ENCODE measurements around the gene CDH4.
"Not testable (repeated sequence)": the region's sequence is repeated elsewhere in the genome, so short reads cannot be mapped to it uniquely, and the experiment has no call there.

The CDH4 gene

GRCh38 chr20:61938839-61939690 is 687.0 kb downstream of the CDH4 start:
- no peak for DNase-seq (ENCODE audit: low read depth in 2 of 2)

DNA sequence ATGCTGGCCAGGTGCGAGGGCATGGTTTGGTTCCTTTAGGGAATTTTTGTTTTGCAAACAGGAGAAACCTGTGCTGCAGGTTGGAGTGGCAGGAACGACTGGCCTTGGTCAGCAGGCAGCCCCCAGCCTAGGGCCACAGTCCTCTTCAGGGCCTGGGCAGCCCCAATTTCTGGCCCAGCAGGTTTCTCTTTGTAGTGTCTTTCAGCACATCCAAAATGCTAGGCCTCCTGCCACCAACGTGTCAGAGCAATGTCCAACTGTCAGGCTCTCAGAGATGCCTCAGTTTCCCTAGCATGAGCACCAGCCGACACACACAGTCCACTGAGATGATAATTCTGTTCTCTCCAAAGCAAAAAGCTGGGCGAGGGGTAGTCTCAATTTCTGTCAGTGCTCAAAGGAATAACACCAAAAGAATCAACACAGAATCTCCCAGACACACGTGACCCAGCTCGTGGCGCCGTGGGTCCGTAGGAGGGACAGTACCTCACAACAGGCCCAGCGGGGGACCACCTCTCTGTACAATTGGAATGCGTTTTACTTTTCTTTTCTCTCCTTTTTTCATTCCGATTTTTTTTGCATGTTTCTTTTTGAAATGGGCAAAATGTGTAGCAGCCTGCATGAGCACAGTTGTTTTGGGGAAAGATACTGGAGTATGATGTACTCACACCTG is 687.8 kb downstream of the CDH4 start:
- no peak for DNase-seq (ENCODE audit: low read depth in 2 of 2)

- no peak for DNase-seq (ENCODE audit: low read depth in 2 of 2)
Observed at GRCh38 chr20:61940491-61940890, 688.4 kb downstream of the CDH4 start.

DNA sequence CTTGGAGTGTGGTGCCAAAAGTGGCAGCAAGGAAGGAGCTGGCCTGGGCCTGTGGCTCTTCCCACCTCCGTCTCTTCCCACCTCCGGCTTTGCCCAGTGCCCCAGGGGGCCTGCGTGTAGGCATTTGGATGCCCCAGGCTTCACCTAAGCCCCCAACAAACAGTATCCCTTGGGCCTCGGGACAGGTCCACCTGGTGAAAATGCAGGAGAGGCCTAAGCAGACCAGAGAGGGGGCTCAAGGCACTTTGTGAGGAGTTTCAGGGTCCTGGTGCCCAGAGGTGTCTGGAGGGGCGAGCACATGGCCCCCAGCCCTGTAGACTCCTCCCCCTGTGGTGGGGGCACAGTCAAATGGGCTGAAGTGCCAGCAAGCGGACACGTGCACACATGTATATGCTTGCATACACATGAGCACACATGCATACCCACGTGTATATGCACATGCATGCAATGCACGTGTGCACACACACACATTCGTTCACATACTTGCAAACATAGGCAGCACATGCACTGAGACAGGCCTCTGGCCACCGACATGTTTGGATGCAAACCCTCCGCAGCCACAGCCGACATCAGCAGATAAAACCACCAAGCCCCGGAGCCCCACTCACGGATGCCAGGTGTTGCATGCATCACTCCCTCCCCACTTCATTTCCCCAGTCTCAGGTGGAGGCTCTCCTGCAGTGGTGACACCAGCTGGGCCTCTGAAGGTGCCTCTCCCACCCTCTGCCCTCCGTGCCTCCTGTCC is 689.1 kb downstream of the CDH4 start:
- no peak for DNase-seq (ENCODE audit: low read depth in 2 of 2)

- DNase-seq (ENCODE audit: low read depth in 2 of 2) = no peak
Observed at GRCh38 chr20:61941721-61942405, 689.8 kb downstream of the CDH4 start.

- DNase-seq (ENCODE audit: low read depth in 2 of 2) = no peak
Observed at GRCh38 chr20:61942526-61942925, 690.5 kb downstream of the CDH4 start.

DNA sequence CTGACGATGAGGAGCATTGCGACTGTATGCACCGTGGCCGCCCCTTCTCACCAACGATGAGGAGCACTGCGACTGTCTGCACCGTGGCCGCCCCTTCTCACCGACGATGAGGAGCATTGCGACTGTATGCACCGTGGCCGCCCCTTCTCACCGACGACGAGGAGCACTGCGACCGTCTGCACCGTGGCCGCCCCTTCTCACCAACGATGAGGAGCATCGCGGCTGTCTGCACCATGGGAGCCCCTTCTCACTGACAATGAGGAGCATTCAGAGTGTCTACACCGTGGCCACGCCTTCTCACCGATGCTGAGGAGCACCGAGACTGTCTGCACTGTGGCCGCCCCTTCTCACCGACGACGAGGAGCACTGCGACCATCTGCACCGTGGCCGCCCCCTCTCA is 692.9 kb downstream of the CDH4 start:
- DNase-seq (ENCODE audit: low read depth in 2 of 2) = not testable (repeated sequence)

DNA sequence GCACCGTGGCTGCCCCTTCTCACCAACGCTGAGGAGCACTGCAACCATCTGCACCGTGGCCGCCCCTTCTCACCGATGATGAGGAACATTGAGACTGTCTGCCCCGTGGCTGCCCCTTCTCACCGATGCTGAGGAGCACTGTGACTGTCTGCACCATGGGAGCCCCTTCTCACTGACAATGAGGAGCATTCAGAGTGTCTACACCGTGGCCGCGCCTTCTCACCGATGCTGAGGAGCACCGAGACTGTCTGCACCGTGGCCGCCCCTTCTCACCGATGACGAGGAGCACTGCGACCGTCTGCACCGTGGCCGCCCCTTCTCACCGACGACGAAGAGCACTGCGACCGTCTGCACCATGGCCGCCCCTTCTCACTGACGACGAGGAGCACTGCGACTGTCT is 693.4 kb downstream of the CDH4 start:
- DNase-seq (ENCODE audit: low read depth in 2 of 2) = not testable (repeated sequence)

GRCh38 chr20:61948056-61948455 is 696.0 kb downstream of the CDH4 start:
- DNase-seq (ENCODE audit: low read depth in 2 of 2) = not testable (repeated sequence)

GRCh38 chr20:61948586-61949362 is 696.7 kb downstream of the CDH4 start:
- DNase-seq (ENCODE audit: low read depth in 2 of 2) = no peak

DNA sequence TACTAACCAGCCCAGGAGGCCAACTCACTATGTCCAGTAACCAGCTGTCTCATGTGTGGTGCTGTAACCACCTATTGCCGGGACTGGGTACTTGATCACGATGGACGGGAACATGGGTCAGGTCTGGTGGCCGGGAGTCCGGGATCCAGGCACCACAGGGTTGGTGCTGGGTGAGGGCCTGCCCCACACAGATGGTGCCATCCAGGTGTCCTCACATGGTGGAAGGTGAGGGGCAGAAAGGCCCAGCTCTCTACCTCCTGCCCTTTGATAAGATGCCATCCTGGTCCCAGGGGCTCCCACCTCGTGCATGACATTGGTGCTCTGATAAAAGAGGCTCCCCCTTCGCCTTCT is 697.3 kb downstream of the CDH4 start:
- DNase-seq (ENCODE audit: low read depth in 2 of 2) = no peak

- no peak for DNase-seq (ENCODE audit: low read depth in 2 of 2)
Observed at GRCh38 chr20:61949714-61950640, 697.9 kb downstream of the CDH4 start.

DNA sequence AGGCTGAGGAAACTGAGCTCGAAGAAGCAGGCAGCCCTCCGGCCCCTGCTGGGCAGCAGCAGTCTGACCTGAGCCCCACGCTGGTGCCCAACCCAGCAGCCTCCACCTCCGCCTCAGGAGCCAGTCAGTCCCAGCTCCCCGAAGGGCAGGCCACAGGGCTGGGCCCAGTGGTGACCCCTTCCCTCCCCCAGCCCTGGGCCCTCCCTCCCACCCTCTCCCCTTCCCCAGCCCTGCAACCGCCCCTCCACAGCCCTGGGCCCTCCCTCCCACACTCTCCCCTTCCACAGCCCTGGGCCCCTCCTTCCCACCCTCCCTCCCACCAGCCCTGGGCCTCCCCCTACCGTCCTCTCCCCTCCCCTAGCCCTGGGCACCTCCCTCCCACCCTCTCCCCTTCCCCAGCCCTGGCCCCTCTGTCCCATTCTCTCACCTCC is 698.6 kb downstream of the CDH4 start:
- no peak for DNase-seq (ENCODE audit: low read depth in 2 of 2)

DNA sequence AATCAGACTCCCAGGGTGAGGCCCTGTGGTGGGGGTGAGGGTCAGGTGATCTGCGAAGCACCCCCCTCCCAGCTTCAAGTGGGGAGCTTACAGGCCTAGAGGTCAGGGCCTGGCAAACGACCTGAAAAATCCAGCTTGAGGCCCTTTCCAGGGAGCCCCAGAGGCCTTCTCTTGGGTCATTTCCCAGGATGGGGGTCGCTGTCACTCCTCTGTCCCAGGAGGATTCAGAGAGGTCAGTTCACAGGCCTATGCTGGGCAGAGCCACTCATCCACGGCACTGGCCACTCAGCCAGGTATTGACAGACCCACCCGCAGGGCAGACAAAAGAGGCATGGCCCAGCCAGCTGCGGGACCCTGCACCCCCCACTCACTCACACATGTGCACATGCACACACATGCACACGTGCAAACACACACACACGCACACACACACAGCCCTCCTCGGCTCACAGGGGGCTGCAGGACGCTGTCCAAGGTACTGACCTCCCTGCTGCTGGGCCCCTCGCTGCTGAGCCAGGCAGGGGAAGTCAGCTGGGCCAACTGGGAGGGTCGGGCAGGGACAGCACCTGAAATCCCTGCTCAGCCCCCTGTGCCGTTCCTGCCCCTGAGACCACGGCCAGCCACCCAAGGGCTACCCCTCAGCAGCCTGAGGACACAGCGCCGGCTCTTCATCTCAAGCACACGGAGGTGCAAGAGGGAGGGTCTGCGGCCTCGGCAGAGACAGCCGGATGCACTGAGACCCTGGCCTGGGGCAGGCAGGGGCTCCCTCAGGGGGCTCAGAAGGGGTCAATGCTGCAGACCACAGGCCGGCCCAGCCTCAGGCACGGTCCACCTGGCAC is 699.9 kb downstream of the CDH4 start:
- DNase-seq (ENCODE audit: low read depth in 2 of 2) = no peak

- DNase-seq (ENCODE audit: low read depth in 2 of 2) = no peak
Observed at GRCh38 chr20:61953037-61954021, 701.3 kb downstream of the CDH4 start.

DNA sequence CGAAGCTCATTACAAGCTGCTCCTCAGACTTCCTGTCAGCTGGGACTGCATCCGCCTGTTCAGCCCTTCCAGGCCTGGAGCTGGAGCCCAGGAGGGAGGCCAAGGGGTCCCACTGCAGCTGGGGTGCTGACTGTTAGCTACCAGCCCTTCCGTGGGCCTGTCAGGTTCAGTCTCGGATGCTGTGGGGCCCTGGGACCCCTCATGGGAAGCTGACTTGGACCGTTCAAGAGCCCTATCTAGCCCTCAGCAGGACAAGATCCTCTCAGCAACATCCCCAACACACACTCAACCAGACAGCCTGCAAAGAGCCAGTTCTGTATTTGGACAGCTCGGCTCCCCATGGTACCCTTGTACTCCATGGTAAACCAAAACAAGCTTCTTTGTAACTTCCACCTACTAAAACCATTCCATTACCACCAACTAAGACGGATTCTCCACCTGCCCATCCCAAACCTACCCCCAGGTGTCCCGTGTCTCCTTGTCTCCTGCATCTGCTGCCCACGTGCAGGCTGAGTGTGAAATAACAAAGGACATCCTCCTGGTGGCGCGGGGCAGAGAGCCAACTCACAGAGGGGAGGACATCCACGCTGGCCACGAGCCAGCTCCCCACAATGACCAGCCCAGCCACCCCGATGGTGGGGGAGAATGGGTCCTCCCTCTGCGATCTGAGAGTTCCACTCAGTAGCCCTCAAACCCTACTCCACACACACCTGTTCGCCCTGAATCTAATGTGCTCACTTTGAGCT is 702.4 kb downstream of the CDH4 start:
- DNase-seq (ENCODE audit: low read depth in 2 of 2) = no peak
